GM19099 (cell line): ENCODE data around the gene ABCG4.

Experiments
- POLR2A ChIP-seq: IDR thresholded peaks from 3 replicates; pipeline ENCODE4 v1.6.1; 2011; ENCODE audit warnings: low read depth; ENCODE audit not compliant: insufficient read length; ENCODE audit errors: extremely low read depth

Gene ABCG4

GRCh38 chr11:119185981-119186634 lies 37.3 kb downstream of the ABCG4 start:
- no peak for TF ChIP-seq POLR2A

GRCh38 chr11:119187123-119187892 lies 38.5 kb downstream of the ABCG4 start:
- TF ChIP-seq POLR2A, result no peak

- TF ChIP-seq POLR2A, result no peak
Measured at GRCh38 chr11:119188067-119188466, 39.2 kb downstream of the ABCG4 start.

GRCh38 chr11:119188887-119189286 lies 40.0 kb downstream of the ABCG4 start:
- no peak for TF ChIP-seq POLR2A

GRCh38 chr11:119189393-119189792 lies 40.5 kb downstream of the ABCG4 start:
- TF ChIP-seq POLR2A, result no peak

- TF ChIP-seq POLR2A, result no peak
Measured at GRCh38 chr11:119190531-119190930, 41.7 kb downstream of the ABCG4 start.

GRCh38 chr11:119192111-119192510 lies 43.3 kb downstream of the ABCG4 start:
- no peak for TF ChIP-seq POLR2A

- TF ChIP-seq POLR2A, result no peak
Measured at GRCh38 chr11:119193001-119193400, 44.1 kb downstream of the ABCG4 start.

GRCh38 chr11:119193626-119194025 lies 44.8 kb downstream of the ABCG4 start:
- no peak for TF ChIP-seq POLR2A

GRCh38 chr11:119194811-119195440 lies 46.1 kb downstream of the ABCG4 start:
- TF ChIP-seq POLR2A, result no peak

GRCh38 chr11:119195680-119196079 lies 46.8 kb downstream of the ABCG4 start:
- no peak for TF ChIP-seq POLR2A

- TF ChIP-seq POLR2A, result no peak
Measured at GRCh38 chr11:119196833-119197483, 48.1 kb downstream of the ABCG4 start.

GRCh38 chr11:119198925-119199324 lies 50.1 kb downstream of the ABCG4 start:
- TF ChIP-seq POLR2A, result no peak

- TF ChIP-seq POLR2A, result no peak
Measured at GRCh38 chr11:119202554-119202953, 53.7 kb downstream of the ABCG4 start.

GRCh38 chr11:119204066-119204465 lies 55.2 kb downstream of the ABCG4 start:
- TF ChIP-seq POLR2A, result no peak
